ENCODE data around the gene DCTN2.

Gene DCTN2

DNA sequence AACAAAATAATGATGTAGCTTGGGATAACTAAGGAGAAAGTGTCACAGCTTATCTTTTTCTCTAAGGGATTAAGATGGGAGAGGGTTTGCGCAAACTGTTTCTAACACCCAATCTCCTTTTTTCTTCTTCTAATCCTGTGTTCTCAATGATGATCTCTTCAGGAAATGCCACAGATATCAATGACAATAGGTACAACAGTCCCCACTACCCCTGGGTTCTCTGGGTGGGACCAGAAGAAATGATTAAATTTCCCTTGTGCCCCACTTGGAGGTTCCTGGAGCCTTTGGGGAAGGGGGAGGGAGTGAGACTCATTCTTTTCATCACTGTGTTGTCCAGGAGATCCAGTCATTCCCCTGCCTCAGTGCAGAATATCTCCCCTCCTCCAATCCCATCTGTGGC lies 35.4 kb upstream of the DCTN2 start:
- TF ChIP-seq, protein P1, sequence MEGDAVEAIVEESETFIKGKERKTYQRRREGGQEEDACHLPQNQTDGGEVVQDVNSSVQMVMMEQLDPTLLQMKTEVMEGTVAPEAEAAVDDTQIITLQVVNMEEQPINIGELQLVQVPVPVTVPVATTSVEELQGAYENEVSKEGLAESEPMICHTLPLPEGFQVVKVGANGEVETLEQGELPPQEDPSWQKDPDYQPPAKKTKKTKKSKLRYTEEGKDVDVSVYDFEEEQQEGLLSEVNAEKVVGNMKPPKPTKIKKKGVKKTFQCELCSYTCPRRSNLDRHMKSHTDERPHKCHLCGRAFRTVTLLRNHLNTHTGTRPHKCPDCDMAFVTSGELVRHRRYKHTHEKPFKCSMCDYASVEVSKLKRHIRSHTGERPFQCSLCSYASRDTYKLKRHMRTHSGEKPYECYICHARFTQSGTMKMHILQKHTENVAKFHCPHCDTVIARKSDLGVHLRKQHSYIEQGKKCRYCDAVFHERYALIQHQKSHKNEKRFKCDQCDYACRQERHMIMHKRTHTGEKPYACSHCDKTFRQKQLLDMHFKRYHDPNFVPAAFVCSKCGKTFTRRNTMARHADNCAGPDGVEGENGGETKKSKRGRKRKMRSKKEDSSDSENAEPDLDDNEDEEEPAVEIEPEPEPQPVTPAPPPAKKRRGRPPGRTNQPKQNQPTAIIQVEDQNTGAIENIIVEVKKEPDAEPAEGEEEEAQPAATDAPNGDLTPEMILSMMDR (IDR thresholded peaks at IDR 0.05; ENCODE audit: low read depth, low read length): no peak
- no peak overlapping the region for H3K4me3 ChIP-seq (replicated peaks in 1 of 2; ENCODE audit: low read depth in 2 of 2, low read length in 2 of 2)
- no peak for DNase-seq (ENCODE audit: low read depth in 2 of 2)

- TF ChIP-seq, protein P1 (IDR thresholded peaks at IDR 0.05; ENCODE audit: low read depth, low read length): no peak
- H3K4me3 ChIP-seq (replicated peaks in 1 of 2; ENCODE audit: low read depth in 2 of 2, low read length in 2 of 2): no peak overlapping the region
- DNase-seq (ENCODE audit: low read depth in 2 of 2): no peak
Observed at GRCh38 chr12:57581802-57582201, 34.8 kb upstream of the DCTN2 start.

GRCh38 chr12:57580466-57580795 lies 33.4 kb upstream of the DCTN2 start:
- no peak overlapping the region for H3K4me3 ChIP-seq (replicated peaks in 1 of 2; ENCODE audit: low read depth in 2 of 2, low read length in 2 of 2)
- no peak for DNase-seq (ENCODE audit: low read depth in 2 of 2)
- TF ChIP-seq, protein P1 (IDR thresholded peaks at IDR 0.05; ENCODE audit: low read depth, low read length): no peak

DNA sequence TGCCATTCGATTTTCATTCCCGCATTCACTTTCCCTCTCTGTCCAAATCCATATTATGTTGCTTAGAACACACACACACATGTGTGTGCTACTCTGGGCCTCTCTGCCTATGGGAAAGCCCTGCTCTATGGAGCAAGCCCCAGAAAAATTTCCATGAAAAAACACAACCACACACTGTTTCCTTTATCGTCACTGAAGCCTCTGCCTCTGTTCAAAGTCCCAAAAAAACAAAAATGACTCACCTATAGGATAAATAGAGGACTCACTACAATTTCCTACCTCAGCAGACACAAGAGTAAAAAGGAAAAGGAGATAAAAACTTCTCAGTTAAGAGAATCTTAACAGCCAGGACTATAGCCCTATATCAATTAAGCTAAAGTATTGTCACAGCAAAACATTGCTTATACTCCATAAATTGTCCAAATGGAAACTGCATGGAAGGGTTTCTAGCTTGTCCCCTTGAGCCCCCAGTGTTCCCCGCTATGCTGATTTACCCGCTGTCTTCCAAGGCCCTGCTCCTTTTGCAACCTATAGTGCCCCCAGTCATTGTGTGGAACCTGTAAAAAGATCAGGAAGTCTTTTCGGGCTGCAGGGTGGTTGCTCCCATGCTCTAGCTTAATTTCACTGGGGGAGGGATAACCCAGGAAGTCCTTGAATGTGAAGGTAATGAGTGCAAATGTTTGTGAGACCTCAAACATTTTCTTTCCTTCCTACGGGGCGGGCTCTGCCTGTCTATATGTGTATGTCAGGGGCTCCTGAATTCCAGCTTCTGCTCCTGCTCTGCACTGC lies 32.9 kb upstream of the DCTN2 start:
- TF ChIP-seq, protein P1 (IDR thresholded peaks at IDR 0.05; ENCODE audit: low read depth, low read length): no peak
- peak in 1 of 2 donors; percentile 11 for DNase-seq (ENCODE audit: low read depth in 2 of 2)

GRCh38 chr12:57579011-57579410 lies 32.0 kb upstream of the DCTN2 start:
- TF ChIP-seq, protein P1 (IDR thresholded peaks at IDR 0.05; ENCODE audit: low read depth, low read length): no peak
- no peak overlapping the region for H3K4me3 ChIP-seq (replicated peaks in 1 of 2; ENCODE audit: low read depth in 2 of 2, low read length in 2 of 2)
- no peak for DNase-seq (ENCODE audit: low read depth in 2 of 2)

More for the DNA sequence above, 32.9 kb upstream of the DCTN2 start:
- H3K4me3 ChIP-seq (replicated peaks in 1 of 2; ENCODE audit: low read depth in 2 of 2, low read length in 2 of 2): no peak overlapping the region

DNA sequence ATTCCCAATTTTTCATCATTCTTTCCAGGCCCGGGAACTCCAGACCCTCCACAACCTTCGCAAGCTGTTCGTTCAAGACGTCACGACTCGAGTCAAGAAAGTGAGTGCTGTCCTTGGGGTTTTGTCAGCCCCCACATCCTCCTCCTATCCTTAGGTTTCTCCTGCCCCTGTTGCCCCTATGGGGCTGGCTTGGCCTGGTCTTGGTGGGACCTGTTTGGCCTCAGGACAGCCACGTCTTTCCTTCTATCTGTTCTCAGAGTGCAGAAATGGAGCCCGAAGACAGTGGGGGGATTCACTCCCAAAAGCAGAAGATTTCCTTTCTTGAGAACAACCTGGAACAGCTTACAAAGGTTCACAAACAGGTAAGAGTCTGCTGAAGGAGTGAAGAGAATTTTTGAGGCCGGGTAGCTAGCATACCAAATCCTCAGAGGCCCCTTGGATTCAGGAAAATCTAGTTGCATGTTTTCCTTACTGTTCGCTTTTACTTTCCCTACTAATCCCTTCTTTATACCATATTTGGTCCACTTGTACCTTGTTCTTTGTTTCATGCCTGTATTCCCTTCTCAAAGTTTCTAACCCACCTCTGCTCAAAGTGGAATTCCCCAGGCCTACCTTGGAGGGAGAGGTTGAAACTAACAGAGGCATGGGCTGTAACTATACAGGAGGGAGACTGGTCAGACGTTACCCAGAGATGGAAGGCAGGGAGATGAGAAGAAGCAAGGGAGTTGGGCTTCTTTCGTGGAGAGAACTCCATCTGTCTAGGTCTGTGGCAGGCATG lies 31.2 kb upstream of the DCTN2 start:
- TF ChIP-seq, protein P1 (IDR thresholded peaks at IDR 0.05; ENCODE audit: low read depth, low read length): no peak
- H3K4me3 ChIP-seq (replicated peaks in 1 of 2; ENCODE audit: low read depth in 2 of 2, low read length in 2 of 2): no peak overlapping the region

More for the DNA sequence above, 31.2 kb upstream of the DCTN2 start:
- DNase-seq (ENCODE audit: low read depth in 2 of 2): no peak

Measured in cardiac fibroblast (primary cell).